Stimulated activated CD8-positive, alpha-beta memory T cell treated with anti-CD3 and anti-CD28 coated beads, Interleukin-2, amount 100 ng/mL, for 48 hours (primary cell): ENCODE results near the gene PDE8B.

Experiments used
- DNase-seq, 2 donors: peaks; one replicate each; pipeline ENCODE4 v3.0.0-alpha.2; 2020; ENCODE audit warnings: low read depth in 2 of 2

The PDE8B gene

DNA sequence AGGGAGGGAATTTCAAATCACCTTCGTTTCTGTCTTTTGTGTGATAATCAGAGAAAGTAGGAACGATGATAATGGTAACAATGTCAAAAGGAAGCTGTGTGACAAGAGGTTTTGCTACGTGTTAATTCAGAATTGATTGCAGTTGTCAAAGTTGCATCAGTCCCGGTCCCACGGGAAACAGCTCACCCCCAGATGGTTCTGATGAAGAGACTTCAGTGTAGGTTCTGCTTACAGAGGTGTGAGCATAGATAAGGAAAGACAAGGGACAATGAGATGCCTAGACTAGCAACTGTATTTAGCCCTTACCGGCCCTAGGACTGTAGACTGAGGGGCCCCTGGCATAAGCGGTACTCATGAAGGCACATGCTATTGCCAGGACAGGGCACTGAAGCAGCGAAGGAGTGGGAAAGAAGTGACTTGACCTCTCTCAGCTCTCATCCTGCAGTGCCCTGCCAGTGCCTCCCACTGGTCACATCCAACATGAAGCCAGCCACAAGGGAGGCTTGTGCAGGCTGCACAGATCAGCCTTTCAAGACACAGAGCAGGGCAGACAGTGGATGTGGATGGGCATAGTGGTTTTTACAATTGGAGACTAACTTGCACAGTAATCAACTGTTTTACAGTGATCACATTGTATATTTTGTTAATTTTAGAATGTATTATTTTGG, 21.1 kb downstream of the PDE8B start:
- DNase-seq, result no peak

DNA sequence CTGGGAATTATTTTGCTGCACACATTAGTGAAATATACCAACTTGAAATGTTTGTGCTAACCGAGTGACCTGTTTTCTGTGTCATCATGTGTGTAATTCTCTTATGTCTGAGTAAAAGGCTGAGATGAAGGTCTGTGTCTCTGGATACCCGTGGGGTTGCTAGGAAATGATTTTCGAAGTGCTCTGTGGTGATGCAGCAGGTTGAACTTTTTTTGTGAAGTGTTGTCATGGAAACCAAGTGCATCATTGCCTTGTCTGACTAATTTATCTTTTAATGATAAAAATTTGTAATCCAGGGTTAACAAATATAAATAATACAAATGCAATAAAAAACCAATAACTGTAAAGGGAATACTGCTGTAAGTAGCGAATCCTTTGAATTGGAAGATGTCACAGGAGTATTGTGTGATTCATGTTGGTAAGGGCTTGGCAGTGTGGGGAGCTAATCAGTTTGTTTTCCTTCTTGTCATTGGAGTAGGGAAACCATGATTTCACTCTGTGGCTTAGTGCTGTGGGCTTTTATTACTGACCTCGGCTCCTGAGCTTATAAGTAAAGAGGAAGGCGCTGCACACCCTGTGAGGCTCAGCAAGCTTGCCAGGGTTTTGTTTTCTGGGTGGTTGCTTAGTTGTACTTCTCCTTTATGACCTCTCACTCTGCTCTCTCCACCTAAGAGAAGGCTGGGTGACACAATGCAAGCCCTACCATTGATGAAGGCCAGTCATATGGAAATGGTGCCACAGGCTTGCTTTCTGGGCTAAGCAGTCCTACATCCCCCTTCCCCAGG, 22.3 kb downstream of the PDE8B start:
- no peak for DNase-seq

DNA sequence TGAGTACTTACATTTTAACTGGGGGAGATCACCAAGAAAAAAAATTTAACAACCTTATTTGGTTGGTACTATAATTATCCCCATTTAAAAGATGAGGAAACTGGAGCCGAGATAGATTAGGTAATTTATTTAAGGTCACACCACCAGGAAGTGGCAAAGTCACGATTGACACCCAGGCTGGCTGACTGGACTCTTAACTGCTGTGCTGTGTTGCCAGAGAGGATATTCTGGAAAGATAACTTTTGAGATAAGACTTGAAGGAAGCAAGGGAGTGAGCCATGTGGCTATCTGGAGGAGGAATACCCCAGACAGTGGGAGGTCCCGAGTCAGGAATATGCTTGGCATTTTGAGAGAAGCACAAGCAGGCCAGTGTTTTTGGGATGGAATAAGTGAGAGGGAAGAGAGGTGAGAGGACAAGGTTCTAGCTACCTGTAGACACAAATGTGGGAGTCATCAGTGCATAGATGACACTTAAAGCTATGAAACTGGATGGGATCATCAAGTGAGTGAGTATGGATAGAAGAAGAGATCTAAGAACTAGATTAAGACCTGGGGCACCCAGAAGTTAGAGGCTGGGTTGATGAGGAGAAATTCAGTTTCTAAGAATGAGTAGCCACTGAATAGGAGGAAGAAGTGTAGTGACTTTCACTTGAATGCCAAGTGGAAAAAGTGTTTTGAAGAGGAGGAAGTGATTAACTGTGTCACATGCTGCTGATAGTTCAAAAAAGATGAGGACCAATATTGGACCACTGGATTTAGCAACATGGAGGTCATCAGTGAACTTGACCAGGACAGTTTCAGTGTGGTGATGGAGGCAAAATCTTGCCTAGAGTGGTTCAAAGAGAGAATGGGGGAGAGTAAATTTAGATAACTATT, 25.6 kb downstream of the PDE8B start:
- DNase-seq, result no peak

DNA sequence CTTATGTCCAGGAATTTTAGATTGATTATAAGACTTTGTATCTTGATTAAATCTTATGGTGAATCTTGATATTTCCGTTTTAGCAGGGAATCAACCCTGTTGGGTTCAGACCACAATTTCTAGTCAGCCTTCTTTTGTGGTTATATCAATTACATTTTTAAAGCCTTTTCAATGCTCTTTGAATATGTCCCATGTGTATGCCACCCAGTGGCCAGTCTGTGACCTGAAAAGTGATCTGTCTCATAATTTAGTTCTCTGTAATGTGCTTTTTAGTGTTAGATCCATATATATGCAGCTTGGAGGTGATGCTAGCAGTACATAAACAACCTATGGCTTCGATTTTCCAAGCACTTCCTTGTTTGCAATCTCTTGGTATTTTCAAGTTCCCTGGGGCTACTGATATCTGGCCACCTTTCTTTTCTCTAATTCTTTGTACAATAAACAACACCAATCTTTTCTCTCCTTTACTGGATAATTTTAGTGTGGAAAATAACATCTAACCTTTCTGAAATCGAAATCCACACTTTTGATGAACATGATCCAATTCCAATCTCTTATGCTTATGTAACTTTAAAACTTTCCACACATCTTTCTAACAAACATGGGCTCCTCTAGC, 28.8 kb downstream of the PDE8B start:
- no peak for DNase-seq

DNA sequence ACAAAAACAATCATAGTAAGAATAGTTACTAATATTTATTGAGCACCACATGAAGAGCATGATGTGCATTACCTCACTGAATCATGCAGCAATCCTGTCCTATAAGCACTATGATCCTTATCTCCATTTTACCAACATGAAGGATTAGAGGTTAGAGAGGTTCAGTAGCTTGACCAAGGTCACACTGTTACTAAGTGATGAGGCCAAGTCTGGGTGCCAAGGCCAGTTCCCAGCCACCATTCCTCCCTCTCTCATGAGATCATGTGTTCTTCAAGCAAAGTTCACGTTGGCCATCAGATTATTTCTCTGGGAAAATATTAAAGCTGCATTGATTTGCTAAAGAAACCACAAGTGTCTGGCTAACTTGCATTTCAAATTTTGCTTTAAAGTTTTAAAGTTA, 31.0 kb downstream of the PDE8B start:
- DNase-seq, result no peak

DNA sequence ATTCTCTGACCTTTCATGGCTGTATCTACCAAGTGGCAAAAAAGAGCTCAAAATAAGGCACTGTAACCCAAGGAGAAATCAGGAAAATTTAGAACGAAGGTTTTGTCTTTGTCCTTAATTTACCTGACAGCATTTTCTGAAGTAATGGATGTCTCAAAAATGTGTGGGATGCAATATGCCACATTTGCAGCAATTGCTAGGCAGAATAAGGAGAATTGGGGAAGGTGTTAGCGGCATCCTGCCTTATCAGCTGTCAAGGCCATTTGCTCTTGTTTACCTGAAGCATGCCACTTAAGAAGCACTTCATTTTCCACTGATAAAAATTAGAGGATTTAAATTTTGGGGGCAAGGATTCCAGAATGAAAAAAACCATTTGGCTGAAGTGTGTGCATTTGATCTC, 39.0 kb downstream of the PDE8B start:
- DNase-seq, result no peak

DNA sequence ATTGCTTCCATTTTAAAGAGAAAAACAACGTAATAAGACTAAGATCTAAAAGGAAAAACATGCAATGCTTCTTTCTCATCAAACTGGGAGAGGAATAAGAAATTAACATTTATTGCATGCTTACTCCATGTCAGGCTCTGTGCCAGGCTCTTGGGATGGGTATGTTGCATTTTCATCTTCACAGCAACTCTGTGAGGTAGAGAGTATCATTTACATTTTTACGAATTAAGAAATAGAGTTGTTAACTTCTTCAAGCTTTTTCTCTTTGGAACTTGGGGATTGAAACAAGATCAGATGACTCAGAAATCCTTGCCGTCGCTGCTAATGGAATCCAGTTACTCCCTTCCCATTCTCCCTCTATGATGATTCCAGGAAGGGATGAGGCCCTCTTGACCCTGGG, 39.5 kb downstream of the PDE8B start:
- DNase-seq, result no peak

DNA sequence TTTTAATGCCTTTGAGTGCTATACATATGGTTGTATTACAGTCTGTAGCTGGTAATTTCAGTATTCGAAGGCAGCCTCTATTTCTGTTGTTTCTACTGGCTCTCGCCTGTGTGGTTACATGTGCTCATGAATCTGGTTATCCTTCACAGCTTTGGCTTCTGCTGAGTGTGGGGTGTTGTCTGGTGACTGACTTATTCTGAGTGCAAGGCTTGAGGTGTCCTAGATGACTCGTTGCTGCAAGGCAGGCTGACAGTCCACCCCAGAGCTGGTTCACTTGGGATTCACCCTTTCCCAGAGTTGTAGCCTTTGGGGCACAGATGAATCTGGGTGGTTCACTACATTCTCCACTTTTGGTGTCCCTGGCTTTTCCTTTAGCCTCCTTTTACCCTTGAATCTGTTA, 41.4 kb downstream of the PDE8B start:
- no peak for DNase-seq

DNA sequence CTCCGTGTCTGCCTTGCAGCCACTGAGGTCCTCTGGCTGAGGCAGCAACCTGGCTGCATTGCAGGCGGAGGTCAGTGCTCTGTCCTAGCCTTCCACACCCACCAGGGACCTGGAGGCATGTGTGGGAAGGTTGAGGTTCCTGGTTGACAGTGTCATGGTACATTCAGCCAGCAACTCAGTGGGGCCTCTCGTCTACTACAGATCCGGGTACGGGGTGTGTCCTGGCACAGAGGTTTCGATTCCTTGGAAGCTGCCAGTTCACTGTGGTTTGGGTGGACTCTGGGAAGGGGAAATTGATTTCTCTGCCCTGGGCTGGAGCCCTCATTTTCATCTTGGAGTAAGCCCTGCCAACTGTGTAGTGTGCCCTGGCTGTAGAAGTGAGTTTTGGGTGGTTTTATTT, 45.1 kb downstream of the PDE8B start:
- DNase-seq, result no peak

DNA sequence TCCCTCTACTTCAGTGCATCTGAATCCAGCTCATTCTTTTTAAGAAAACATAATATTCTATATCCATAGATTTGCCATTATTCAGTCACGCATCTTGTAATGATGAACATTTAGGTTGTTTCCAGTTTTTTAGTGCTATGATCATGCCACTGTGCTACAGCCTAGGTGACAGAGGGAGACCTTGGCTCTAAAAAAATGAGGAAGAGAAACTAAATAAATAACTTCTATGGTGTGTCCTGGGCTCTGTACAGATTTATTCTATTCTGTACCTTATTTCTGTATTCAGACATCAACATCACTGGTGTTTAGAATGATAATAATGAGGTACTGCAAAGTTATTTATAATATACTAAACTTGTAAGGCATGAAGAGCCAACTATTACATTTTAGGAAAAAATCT, 45.9 kb downstream of the PDE8B start:
- no peak for DNase-seq

DNA sequence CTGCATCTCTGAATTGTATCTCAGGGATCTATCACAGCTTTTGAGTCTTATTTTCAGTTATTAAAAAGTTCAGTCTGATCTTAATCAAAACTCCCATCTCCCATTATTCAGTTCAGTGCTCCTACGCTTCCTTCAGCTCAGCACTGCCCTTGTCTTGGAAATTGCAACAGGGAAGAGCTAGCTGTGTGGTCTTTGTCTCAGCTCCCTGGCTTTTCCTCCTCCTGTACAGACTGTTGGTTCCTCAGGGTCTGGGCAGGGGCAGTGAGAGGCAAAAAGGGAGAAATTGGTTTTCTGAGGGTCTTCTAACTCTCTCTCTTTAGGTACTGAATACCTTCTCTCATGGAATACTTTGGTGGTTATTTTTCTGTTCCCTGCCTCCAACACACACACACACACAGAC, 48.2 kb downstream of the PDE8B start:
- no peak for DNase-seq

DNA sequence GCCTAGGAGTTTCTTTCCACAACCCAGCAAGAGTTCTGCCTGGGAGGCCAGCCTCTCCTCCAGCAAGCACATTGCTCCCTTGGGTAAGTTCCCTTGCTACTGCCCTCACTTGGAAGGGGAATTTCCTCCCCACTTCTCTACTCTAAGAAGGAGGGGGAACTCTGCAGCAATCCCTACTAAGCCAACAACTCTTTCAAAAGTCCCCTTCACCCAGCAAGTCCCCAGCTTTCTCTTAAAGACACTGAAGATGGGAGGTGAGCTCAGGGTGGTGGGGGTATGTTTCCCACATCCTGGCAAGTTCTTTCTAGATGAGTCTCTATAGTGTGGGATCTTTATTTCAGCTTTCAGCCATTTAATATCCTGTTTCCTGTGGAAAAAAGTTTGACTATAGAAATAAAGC, 49.0 kb downstream of the PDE8B start:
- no peak for DNase-seq

DNA sequence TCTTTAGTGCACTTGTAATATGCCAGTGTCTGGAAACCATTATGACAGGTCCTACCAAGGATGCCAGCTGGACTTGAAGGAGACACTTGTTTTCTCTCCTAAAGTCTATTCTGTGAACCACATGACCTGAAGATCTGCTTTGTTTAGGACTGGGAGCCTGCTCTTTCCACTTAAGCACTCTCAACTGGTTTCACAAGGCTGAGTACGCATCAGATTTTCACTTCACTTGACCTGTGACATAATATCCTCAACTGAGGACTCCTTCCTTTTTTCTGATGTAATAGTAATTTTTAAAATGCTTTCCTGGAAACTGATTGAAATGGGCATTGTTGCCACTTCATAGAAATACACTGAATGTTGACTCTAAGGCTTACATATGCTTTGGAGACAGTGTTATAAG, 52.2 kb downstream of the PDE8B start:
- no peak for DNase-seq

DNA sequence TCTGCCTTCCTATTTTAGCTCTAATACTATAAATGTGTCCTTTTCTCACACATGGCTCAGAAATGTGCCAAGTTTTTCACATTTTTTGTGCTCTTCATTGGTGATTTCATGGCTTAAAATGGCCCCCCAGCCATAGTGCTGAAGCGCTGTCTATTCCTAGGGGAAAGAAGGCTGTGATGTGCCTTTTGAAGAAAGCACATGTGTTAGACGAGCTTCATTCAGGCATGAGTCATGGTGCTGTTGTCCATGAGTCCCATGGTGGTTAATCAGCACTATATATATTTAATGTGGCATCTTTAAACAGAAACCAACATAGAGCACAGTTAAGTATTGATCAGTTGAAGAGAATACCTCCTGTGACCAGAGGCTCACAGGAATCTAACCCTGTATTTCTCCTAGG, 55.8 kb downstream of the PDE8B start:
- no peak for DNase-seq

DNA sequence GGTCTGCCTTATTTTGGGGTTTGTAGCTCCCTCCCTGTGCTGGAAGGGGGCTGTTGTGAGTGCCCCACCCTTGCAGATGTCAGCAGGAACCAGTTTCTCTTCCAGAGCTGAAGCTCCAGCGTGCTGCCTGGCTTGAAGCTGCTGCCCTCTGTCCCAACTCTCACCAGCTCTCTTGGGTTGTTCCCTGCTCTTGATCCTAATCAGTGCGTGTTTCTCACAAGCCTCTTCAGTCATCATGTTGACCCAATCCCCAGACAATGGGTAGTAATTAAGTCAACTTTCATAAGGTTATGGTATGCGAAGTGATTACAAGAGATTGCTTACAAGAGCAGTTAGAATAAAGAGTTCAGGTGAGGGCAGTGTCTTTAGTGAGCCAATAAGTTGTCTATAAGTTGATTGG, 57.0 kb downstream of the PDE8B start:
- DNase-seq, result no peak

DNA sequence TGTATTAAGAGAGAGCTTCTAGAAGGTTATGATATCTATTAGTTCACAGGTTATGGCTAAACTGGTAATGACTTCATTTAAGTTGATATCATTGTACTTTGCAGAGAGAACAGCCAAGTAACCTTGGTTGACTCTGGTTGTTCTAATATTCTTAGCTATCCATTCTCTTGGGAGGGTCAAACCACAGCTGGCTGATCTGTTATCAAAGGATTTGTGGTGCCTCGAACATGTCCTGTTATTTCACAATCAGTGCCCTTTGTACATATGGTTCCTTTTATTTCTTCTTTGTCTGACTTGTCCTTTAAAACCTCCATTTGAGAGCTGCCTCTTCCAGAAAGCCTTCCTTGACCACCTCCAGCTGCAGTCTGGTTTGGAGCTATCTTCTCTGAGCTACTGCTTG, 61.7 kb downstream of the PDE8B start:
- no peak for DNase-seq

DNA sequence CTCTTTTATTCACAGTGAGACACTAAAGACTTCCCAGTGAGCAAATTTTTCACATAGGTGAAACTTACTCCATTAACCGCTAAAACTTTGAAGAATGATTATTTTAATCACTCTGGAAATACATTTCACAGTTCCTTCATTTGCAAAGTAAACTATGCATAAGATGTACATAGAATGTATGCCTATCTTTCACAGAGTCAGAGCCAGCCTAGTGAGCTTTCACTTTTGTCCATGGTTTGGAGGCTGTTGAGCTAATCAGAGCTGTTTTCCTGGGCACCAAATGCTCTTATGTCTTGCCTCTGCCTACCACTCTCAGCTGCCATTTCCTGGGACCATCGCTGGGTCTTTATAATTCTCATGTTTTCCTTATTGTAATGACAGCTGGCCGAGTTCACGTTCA, 67.3 kb downstream of the PDE8B start:
- DNase-seq, result no peak

DNA sequence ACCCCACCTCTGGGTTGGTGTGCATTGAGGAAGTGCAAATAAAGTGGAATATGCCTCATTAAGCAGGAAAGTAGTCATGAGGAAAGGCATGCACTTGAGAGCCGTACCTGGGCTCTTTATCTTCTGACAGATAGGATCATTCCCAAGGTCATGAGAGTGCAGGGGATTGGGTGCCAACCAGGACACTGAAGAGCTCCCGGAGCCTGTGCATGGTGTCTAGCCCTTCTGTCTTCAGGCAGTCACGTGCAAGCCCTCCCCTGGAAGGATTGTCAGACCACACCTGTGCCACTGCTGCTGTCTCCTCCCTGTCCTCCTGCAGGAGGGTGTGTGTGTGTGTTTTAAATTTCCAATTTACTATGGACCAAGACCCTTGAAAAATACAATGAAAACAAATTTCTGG, 69.6 kb downstream of the PDE8B start:
- no peak for DNase-seq

DNA sequence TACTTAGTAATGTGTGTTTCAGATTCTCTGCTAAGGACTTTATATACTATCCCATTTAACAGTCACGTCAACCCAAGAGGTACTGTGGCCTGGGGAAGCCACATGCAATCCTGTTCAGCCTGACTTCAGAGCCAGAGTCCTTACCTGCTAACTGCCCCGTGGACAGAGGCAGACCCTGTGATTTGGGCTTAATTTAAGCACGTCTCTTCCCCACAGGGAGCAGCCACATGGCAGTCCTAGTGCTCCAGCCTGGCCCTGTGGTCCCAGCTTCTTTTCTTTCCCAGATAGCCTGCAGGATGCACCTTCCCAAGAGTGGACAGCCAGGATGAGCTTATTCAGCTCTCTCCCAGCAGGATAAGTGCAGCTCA, 71.5 kb downstream of the PDE8B start:
- no peak for DNase-seq

DNA sequence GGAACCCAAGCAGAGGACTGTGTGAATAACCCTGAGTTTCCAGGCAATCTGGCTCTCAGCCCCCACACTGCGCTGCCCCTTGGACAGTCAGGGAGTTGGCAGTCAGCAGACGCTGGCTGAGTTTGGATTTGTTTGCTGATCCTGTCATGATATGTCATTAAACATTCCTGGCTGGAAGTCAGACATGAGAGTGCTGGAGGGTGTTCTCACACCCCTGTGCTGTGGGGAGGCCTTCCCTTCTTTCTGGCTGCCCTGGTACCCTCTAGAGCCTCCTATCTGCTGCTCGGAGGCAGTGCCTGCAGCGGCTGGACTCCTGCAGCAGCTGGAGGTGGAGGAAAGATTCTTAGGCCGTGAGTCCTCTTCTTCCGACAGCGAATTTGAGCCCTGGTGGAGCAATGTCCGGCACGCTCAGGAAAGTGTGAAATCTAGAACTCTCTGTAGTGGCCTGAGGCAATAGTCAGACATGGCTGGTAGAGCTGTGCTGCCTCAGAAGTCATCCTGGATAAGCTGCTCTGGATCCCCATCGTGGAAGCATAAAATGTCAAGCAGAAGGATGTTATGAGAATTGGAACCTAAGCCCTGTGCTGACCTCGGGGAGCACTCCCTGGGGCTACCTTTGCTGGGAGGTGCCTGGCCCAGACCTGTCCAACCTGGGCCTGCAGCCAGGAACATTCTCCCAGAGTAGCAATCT, 72.0 kb downstream of the PDE8B start:
- no peak for DNase-seq

DNA sequence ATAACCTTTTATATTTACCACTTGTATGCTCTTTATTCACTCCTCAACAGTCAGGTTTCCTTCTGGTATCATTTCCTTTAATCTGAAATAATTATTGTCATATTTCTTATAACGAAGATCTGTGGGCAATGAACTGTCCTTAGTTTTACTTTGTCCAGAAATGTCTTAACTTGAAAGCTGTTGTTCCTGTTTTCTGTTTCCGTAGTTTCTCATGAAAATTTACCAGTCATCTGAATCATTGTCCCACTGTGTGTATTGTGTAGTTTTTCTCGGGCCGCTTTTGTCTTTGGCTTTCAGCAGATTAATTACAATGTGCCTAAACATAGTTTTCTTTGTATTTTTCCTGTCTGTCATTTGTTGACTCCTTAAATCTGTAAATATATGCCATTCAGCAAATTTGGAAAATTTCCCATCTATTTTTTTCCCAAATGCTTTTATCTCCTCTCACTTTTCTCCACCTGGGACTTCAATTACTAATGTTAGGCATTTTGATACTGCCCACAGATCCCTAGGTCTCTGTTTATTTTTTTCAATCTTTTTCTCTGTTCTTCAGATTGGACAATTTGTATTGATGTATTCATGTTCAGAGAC, 74.9 kb downstream of the PDE8B start:
- no peak for DNase-seq
